Forelimb muscle (tissue), 1 donor: Measurements from ENCODE around the gene CBLL1. TPM values are rescaled to one million over a fixed set of nuclear protein-coding genes. Genes with fewer than 3 reads are reported as not detected.
A peak's percentile ranks its signal among the peaks of the same experiment; 100 is the strongest.

ENCODE experiments used
- DNase-seq: peaks from one replicate; pipeline ENCODE4 v3.0.0-alpha.2; 2013; ENCODE audit warnings: low read depth
- polyA plus RNA-seq: library from polyadenylated mRNA; unstranded; fragments of 120-200 nt; gene quantifications from one replicate; pipeline ENCODE4 v1.2.1, GENCODE V29; 2013; ENCODE audit not compliant: insufficient read length

Gene CBLL1, protein sequence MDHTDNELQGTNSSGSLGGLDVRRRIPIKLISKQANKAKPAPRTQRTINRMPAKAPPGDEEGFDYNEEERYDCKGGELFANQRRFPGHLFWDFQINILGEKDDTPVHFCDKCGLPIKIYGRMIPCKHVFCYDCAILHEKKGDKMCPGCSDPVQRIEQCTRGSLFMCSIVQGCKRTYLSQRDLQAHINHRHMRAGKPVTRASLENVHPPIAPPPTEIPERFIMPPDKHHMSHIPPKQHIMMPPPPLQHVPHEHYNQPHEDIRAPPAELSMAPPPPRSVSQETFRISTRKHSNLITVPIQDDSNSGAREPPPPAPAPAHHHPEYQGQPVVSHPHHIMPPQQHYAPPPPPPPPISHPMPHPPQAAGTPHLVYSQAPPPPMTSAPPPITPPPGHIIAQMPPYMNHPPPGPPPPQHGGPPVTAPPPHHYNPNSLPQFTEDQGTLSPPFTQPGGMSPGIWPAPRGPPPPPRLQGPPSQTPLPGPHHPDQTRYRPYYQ
- polyA plus RNA-seq, result 19.3 TPM

DNA sequence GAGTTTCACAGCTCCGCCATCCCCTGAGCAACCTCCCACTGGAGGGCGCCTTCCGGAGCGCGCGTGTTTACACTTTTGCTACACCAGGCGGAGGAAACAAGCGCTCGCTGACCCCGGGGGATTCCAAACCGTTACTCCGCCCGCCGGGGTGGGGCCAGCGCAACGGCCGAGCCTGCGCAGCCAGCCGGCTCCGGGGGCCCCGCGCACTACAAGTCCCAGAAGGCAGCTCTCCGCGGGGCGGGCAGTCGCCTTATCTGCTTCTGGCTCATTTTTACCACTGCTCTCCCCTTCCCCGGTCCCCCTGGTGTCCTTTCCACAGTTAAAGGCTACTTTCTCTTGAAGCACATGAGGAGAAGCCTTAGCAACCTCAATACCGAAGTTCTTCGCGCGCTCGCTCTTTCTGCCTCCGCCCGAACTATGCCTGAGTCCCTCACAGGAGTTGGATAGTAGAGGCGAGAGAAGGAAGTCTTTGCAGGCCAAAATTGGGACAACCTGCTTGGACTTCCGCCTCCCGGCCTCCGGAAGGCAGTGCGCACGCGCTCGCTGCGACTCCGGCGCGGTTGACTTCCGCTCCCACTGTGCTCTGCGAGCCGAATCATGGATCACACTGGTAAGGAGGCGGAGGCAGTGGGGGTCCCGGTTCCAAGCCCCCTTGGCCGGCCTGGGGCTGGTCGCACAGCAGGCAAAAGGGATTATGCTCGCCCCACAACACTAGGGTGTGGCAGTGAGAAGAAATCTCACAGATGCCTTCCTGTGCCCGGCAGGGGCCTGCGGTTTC lies at the start of gene CBLL1:
Gene CBLL1, plus strand, starts transcription at position 576 of the 778 bp plus-strand sequence. Its CDS starts 22 bp downstream, at position 598.
- DNase-seq, result peak; percentile 93

DNA sequence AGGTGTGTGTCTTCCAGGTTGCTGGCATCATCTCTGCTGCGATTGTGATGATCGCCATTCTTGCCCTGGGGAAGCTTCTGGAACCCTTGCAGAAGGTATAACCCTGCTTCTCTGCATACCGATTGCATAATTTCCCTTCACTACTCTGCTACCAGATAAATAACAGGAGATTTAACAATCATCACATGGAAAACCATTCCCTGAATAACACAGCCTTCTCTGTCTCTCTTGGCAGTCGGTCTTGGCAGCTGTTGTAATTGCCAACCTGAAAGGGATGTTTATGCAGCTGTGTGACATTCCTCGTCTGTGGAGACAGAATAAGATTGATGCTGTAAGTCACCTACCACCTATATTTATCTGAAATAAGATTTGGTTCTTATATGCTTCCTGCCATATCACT lies 49.6 kb upstream of the CBLL1 start:
- DNase-seq, result no peak

- DNase-seq, result no peak
These were observed 47.5 kb upstream of the CBLL1 start for GRCh38 chr7:107696330-107696946.

- DNase-seq, result no peak
These were observed 46.5 kb upstream of the CBLL1 start for GRCh38 chr7:107697321-107698049.

GRCh38 chr7:107700570-107700969 lies 43.4 kb upstream of the CBLL1 start:
- no peak for DNase-seq

- DNase-seq, result no peak
These were observed 42.8 kb upstream of the CBLL1 start for GRCh38 chr7:107701191-107701590.

DNA sequence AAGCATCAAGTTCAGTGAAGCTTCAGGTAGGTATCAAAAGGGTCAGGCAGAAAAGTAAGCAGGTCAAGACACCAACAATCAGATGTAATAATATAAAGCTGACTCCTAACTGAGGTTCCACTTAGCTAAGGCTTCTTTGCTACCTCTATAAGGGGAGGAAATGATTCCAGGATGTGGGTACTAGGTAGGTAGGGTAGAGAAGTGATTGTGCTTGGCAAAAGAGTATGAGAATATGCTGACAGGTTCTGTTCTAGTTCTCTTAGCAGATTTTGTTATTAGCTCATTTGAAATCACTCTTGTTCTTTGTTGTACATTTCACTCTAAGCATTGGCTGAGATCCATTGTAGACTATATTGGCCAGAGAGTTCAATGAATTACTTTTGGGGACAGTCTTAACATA lies 40.7 kb upstream of the CBLL1 start:
- no peak for DNase-seq

- DNase-seq, result no peak
These were observed 40.1 kb upstream of the CBLL1 start for GRCh38 chr7:107703872-107704271.

DNA sequence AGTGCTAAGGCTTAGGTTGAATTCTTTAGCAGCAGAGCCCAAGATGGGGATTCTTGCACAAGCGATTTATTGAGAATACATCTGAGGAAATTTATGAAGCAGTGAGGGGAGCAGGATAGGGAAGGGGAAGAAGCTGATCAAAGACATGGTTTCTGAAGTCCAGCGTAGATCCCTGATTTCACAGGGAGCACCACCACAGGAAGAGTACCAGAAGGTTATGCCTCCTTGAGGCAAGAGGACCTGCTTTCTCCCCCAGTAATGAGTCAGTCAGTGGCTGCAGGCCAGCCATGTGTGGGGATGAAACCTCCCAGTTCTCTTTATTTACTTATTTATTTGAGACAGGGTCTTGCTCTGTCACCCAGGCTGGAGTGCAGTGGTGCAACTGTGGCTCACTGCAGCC lies 35.0 kb upstream of the CBLL1 start:
- DNase-seq, result no peak

- DNase-seq, result no peak
These were observed 32.6 kb upstream of the CBLL1 start for GRCh38 chr7:107711301-107711700.

GRCh38 chr7:107712025-107712424 lies 31.9 kb upstream of the CBLL1 start:
- DNase-seq, result no peak

DNA sequence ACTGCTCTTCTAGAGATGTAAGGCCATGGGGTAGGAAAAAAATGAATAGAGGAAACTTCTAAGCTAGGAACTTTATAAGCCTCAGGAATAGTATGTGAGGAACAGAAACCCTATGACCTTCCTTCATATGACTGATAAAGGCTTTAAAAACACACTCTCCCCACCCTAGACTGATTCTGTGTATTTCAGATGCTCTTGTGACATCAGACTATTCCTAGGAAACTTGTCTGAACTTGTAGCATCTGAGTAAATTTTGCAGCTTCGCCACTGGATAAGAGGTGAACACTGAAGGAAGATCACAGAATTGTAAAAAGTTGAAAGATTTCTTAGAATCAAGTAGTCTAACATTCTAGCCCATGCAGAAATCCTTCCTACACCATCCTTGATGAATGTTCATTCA lies 31.0 kb upstream of the CBLL1 start:
- no peak for DNase-seq

GRCh38 chr7:107715531-107715930 lies 28.4 kb upstream of the CBLL1 start:
- DNase-seq, result no peak

DNA sequence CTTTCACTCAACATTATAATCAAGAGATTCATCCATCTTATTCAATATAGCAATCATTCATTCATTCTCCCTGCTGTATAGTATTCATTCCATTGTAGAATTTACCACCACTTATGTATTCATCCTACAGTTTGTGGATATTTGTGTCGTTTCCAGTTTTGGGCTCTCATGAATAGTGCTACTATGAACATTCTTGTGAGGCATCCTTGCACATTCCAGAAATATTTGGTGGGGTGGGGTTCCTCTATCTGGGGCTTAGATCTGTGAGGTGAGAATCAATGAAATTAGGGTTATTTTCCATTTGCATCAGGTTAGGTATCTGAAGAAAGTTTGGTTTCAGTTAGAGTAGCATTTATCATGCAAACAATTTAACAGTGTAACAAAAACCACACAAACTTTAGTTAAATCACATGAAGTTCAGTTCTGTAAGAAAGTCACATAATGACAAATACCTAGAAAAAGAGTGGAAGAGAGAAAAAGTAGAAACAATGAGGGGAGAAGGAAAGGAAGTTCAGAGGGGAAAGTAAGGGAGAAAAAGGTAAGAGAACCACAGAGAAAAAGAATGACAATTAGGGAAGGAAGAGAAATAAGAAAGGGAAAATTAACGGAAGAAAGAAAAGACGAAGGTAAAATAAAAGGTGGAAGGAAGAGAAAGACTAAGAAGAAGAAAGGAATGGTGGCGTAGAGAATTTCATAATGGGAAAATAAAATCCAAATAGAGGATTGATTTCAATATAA lies 25.3 kb upstream of the CBLL1 start:
- no peak for DNase-seq

GRCh38 chr7:107721286-107721685 lies 22.7 kb upstream of the CBLL1 start:
- DNase-seq, result no peak

GRCh38 chr7:107723255-107723654 lies 20.7 kb upstream of the CBLL1 start:
- no peak for DNase-seq

GRCh38 chr7:107725138-107725740 lies 18.7 kb upstream of the CBLL1 start:
- peak; percentile 47 for DNase-seq

GRCh38 chr7:107726356-107727130 lies 17.4 kb upstream of the CBLL1 start:
- DNase-seq, result no peak

GRCh38 chr7:107728276-107728675 lies 15.7 kb upstream of the CBLL1 start:
- no peak for DNase-seq
